ENCODE results near the gene ELFN2.
A peak's percentile ranks its signal among the peaks of the same experiment; 100 is the strongest.

The ELFN2 gene

DNA sequence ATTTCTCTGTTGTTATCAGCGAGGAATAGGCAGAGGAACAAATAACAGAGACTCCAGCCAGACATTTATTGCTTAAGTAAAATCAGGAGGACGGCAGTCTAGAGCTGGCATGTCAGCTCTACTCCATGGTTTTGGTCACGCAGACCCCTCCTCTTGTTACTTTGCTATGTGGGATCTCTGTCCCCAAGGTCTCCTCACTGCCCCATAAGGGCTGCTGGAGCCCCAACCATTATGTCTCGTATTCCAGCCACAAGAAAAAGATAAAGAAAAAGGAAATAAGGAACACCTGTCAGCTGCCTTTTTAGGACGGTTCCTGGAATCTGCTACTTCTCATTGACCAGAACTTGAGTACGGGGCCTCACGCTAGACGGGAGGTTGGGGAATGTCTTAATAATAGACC is 70.4 kb downstream of the ELFN2 start:
- DNase-seq, result no peak

DNA sequence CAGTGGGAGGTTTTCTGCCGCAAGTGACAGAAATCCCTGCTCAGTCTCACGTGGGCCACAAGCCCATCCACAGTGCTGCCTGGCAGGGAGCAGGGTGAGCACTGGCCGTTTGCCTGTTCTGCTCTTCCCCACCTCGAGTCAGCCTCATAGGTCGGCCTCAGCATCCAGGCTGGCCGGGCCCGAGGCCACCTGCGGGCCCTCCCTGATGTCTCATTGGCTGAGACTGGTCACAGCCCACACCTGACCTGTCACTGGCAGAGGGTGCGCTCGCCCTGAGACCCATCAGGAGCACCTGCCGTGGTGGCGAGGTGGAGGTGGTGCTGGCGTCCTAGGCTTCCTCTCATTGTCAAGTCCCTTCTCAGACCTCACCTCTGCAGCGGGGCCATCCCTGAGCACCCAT is 72.1 kb downstream of the ELFN2 start:
- DNase-seq, result no peak

DNA sequence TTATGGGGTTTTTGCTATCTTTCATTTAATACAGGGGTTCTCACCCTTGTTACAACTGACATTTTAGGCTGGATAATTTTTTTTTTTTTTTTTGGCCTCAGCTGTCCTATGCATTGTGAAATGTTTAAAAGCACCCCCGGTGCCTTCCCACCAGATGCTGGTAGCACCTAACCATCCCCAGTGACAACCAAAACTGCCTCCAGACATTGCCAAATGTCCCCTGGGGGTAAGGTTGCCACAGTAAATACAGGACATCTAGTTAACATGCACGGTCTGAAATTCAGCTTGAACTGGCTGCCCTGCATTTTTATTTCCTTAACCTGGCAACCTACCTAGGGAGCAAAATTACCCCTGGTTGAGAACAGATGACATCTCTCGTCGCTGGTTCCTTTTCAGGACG is 72.6 kb downstream of the ELFN2 start:
- DNase-seq, result no peak

DNA sequence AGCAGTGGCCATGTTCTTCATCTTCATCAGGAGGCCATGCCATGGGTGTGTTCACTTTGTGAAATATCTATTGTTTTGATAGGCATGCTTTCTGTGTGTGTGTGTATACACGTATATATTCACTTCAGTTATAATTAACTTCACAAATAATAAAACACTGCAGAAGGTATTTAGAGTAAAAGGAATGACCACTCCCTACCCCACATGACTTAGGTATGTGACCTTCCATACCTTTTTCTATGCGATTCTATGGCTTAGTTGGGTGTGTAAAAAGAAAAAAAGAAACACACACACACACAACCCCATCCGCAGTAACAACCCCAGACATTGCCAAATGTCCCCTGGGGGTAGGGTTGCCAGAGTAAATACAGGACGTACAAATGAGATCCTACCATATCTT is 73.0 kb downstream of the ELFN2 start:
- DNase-seq, result no peak

DNA sequence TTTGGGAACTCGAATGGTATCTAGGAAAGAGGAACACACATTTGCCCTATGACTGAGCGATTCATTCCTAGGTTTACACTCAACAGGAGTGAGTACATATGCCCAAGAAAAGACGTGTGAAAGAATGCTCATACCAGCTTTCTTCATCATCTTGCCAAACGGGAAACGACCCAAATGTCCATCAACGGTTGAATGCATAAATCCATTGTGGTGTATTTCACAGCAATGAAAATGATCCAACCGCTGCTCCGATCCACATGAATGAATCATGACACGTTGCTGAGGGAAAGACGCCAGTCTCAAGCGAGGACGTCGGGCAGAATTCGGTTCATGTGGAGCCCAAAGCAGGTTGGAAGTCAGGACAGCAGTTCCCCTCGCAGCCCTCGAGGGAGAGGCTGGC is 73.4 kb downstream of the ELFN2 start:
- DNase-seq, result peak; percentile 29

DNA sequence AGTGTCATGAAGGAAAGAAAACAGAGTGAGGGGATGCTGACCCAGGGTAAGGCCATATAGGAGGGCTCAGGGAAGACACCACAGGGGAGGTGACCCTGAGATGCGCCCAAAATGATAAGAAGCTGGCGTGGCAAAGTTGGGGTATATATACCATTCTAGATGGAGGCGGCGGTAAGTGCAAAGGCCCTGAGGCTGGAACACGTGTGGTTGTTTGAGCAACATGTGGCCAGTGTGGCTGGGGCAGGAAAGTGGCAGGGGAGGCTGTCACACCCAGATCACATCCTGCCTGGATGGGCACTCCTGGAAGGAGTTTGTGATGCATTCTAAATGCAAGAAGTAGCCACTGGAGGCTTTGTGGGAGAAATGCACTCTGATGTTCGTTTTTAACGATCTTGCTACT is 74.8 kb downstream of the ELFN2 start:
- no peak for DNase-seq

DNA sequence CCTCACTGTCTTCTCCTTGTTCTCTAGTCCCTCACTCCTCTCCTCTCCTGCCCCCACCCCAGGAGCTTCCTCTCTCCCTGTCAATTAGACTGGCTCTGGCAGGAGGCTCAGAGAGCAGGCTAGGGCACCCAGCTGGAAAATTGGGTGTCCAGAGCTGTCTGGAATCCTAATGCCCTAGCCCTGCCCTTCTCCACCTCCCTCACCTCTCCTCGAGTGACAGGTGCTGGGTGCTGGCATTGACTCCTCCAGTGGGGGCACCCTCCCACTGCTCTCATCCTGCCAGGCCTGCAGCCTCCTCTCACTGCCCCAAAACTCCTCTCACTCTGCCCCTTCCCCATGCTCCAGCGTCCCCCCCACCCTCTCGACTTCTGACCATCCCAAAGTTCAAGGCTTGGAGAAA is 76.0 kb downstream of the ELFN2 start:
- DNase-seq, result no peak

DNA sequence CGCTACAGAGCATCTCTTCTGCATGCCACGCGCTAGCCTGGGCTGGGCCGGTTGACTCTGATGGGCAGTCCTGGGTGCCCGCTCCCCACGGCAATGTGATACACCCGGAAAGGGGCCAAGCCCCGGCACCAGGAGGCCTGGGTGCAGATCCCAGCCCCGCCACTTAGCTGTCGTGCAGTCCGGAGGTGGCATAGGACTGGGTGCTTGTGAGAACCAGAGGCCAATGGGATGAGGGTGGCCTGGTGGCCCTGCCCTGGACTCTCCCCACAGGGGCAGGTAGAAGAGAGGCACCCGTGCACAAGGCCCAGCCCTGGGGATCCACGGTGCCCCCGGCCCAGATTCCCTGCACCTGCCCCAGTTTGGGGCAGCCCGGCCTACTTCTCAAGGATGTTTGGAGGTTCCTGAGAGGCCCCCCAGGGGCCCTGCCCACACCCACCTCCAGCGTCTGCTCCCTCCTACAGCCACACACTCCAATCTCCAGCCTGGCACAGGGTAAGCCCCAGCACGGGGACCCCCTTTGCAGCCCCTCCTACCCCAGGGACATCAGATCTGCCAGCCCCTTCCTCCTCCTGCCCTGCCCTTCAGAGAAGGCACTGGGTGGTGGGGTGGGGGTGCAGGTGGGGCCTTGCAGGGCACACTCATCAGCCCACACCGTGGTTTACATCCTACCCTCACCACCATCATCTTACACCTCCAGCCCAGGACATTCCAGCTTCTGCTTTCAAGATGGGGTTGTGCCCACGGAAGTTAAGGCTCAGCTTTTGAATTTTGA is 78.0 kb downstream of the ELFN2 start:
- DNase-seq, result no peak

DNA sequence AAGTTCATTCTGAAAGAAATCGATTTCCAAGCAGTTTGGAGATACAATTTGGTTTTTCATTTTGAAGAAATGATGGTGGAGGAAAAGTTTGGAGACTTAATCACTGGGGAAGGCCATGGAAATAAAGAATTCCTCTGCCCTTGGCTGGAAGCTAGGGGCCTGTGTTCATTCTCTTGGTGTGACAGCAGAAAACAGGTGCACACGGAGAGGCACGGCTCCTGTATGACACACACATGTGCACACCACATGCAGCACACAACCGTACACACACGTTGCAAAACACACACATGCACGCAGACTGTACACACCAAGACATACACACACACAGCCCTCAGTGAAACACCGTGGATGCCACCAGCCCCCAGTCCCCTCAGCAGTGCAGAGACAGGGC is 80.8 kb downstream of the ELFN2 start:
- no peak for DNase-seq

DNA sequence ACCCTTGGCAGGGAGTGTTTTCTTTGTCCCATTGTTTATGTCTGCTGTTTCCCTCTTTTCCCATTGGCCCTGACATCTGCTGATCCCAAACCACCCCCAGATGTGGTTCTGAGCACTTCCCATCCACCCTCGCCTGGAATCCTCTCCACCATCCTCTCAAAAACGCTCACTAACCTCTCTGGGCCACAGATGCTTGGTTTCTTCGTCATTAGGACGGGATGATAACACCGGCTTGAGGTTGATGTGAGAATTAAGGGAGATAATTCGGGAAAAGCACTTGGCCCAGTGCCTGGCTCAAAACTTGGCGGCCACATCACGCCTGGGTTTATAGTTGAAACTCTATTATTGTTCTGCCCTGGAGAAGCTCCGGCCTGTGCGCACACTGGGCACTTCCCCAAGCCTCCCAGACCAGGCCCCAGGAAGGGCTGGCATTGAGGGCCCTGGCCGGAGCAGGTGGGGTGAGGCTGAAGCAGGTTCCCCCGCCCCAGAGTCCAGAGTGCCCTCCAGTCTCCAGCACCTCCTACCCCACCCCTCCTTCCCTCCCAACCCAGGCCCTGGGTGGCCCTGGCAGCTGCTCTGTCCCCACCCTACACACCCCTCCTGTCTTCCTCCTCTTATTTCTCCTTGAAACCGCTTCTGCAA is 81.3 kb downstream of the ELFN2 start:
- DNase-seq, result peak; percentile 83

DNA sequence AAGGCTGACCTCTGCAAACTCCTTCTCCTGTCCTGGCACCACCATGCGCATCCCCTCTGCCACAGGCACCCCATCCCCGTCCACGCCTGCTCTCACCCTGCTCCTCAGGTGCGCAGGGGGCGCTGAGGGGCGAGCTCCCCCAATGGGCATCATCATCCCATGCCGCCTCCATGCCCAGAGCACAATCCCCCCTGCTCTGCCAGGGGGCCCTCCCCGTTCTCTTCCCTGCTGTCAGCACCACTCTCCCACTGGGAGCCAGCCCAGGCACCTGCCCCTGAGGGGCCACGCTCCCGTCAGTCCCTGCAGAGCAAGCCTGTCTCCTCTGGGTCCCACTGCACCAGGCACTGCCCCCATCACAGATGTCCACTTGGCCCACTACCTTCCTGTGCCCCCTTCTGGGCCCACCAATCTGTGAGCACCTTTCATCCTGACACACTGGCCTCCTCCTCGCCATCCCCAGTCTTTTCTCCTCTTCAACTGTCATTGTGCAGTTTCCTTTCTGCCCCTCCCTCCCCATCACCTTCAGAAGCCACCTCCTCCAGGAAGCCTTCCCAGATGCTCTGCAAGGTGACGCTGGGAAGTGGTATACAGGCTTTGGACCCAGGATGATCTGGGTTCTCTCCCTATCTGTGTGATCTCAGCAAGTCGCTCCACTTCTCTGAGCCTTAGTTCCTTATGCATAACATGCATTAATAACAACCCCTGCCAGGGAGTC is 82.4 kb downstream of the ELFN2 start:
- DNase-seq, result no peak

DNA sequence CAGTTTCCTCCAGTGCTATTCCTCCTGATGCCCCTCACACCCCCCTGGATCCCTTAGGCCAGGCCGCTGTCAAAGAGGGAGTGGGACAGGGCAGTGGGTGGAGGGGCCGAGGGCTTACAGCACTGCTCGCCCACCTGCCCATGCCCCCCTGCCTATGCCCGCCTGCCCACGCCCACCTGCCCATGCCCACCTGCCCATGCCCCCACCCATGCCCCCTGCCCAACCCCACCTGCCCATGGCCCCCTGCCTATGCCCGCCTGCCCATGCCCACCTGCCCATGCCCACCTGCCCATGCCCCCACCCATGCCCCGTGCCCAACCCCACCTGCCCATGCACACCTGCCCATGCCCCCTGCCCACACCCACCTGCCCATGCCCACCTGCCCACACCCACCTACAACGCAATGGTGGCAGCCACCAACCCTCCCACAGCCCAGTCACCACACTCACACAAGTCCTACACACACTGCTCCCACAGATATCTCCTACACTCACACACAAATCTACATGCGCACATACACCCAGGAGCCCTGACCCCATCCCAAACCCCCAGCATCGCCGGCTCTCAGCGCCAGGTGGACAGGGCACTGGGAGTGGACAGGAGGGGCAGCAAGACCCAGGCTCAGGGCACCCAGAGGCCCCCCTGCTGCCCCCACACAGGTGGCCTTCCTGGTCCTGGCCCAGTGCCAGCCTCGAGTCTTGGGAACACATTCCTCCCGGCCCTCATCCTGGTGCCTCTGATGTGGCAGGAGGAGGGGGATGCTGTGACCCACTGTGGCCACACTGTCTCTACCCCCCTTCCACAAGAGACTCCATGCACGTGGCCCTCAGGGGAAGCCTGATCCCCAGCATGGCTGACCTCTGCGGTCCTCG is 83.2 kb downstream of the ELFN2 start:
- DNase-seq, result no peak

DNA sequence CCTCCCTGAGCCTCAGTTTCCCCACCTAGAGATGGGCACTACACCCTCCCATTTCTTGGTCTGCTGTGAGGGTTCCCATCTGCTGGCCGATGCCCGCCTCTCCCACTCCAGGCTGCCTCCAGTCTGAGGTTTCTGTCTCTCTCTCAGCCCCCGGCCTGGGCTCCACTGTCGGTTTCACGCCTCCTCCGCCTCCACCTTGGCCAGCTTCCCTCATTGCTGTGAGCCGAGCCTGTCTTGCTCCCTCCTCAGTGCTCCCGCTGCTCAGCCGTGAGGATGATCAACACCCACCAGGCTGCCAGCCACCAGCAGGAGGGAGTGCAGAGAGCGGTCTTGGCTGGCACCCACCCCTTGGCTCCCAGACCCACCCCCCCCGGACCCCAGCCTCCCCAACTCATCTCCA is 83.9 kb downstream of the ELFN2 start:
- DNase-seq, result no peak

DNA sequence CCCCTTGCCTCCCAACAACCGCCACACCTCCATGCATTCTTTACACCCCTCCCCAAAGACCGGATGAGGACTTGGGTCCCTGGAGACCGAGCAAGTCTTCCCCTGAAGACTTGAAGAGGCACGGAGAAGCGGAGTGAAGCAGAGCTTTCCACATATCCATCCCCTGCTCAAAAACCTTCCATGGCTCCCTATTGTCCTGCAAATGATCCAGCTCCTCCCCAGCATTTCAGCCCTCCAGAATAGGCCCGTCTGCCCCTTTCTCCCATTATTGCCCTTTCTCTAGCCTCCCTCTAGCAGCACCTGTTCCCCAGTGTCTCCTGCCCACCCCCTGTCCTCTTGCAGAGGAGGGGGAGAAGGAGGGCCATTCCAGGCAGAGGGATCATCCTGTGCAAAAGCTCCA is 85.2 kb downstream of the ELFN2 start:
- no peak for DNase-seq

DNA sequence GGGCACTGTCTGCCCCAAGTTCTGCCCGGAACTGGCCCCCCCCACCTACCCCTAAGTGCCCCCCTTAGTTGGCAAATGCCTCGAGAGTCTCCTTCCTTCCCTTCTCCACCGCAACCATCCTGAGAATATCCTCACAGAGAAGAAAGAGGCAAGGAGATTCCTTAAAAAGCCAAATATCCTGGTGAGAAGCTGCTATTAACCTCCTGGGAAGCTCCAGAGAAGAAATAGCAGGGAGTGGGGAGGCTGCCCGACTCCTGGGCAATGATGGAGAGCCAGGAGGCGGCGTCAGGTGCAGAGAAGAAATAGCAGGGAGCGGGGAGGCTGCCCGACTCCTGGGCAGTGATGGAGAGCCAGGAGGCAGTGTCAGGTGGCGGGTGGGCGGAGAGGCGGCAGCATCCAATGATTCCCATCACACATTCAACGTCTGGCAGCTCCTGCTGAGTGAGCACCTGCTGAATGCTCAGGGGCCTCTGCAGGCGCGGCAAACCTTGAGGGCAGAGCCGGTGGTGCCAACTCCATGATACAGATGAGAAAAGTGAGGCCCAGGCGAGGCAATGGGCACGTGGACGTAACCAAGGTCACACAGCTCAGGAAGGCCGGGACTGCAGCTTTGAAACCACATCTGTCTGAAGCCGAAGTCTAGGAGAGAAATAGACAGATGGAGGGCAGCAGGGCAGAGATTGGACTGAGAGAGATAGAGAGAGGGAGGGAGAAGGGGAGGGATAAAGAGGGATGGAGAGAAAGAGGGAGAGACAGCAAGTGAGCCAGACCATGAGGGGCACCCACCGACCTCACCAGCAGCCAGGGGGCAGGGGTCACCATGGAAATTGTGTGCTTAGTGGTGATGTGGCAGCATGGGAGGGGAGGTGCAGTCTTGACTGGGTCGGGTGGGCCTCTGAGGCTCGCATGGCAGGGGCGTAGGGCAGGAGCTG is 86.7 kb downstream of the ELFN2 start:
- no peak for DNase-seq

DNA sequence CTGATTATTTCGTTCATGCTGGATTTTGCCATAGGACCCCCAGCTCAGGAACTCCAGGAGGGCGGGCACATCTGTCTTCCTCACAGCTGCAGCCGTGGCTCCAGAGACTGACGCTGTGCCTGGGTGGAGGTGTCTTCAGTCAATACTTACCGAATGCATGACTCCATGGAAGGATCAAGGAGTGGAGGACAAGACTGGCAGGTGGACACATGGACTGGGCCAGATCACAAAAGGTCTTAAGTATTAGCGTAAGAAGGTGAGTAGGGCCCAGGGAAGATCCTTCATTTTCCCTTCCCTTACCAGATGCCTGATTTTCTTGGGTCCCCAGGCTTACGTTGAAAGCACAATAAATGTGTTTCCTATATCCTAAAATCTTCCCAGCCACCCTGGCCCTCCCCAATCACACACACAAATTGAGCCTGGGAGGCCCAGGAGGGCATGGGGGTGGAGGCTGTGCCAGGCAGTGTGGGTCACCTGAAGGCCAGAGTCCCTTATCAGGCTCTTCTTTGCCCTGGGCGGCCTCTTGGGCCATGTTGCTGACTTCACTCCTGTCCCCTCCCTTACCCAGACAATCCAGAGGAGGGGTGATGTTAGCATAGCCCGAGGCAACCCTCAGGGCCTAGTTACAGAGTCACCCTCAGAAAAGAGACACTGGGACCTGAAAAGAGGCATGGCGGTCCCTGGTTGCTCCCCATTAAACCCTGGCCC is 88.6 kb downstream of the ELFN2 start:
- no peak for DNase-seq

DNA sequence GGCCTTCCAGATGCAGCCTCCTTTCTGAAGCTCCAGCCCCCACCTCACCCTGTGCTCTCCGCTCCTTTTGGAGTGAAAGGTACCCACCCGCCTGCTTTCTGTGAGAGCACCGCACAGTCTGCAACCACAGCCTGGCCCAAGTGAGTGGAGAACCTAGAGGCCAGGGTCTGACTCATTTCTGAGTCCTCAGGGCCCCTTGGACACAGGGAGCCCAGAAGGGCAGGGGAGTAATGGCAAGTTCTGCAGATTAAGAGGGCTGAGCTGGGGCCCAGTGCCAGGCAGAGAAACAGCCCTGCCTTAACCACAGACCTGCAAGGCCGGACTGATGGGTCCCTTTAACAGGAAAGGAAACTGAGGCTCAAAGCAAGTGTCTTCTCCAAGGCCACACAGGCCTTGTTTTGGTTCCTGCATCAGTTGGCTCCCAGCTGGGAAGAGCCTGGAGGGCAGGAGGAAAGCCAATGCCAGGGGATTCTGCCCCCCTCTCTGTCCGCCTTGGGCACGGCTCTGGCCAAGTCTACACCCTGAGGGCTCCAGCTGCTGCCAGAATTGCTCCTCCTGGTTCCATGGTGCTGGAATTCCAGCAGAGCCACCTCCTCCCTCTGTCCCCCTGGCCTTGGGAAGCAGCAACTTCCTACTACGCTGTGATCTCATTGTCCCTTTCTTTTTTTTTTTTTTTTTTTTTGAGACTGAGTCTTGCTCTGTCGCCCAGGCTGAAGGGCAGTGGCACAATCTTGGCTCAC is 89.9 kb downstream of the ELFN2 start:
- no peak for DNase-seq

DNA sequence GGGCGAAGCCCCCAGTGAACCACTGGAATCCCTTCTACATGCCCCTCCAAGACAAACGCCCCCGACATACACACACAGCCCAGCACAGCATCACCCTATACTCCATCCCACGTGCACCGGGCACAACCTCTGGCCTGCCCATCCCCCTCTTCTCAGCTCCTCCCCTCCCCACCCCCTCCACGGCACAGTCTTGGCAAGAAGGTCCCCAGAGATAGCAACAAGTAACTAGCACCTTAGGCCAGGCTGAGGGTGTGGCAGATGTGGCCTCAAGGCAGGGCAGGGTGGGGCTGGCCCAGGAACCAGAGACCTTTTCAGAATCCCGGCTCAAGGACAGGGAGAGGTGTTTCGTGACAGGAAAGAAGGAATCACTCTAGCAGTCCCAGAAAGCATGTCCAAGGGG is 90.7 kb downstream of the ELFN2 start:
- DNase-seq, result no peak

DNA sequence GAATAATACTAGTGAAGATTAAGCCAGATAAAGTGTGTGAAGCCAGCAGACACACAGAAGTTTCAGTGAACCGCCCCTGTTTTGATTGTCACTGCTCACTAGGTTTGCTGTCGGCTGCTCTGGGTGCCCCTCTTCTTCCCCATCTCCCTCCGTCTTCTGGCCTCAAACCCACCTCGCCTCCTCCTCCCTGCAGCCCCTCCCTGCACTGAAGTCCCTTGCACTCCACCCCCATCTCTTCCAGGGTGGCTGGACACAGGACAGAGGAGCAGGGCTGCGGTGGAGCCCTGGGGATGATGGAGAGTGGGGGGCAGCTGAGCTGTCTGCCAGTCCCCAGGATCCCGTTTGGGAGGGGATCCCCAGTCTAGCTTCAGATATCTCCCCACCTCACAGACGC is 91.5 kb downstream of the ELFN2 start:
- no peak for DNase-seq

All from fibroblast of skin of scalp (primary cell).